DMS153 (cell line): ENCODE results near the gene ARL11.
"Not testable (repeated sequence)": the region's sequence is repeated elsewhere in the genome, so short reads cannot be mapped to it uniquely, and the experiment has no call there.

Experiments
- DNase-seq: peaks from one replicate; lab custom pipeline; 2025; lab: John Stamatoyannopoulos, UW

ARL11 gene

DNA sequence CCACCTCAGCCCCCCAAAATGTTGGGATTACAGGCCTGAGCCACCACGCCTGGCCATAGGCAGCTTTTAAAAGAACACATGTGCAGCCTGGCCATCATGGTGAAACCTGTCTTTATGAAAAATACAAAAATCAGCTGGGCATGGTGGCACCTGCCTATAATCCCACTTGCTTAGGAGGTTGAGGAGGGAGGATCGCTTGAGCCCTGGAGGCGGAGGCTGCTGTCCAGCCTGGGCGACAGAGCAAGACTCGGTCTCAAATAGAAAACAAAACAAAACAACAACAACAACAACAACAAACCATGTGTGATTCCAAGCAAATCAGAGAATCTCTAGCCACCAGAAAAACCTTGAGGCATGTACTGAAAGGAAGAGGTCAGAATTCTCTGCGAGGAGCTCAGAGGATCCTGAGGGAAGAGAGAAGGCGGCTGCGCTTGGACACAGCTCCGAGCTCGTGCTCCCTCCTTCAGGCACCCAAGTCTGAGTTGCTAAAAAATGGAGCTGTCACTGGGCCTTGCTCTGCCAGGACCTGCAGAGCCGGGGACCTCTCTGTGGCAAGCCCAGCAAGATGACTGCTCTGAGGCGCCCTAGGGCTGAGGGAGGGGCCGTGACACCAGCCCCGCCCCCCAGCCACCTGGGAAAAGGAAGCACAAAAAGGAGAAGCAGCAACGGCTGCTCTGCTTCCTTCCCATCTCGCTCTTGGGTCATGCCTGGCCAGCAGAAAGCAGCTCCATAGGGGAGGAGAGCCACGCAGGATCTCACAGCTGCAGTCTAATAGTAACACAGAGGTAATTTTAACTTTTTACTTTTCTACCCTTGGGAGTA is at the start of gene ARL11:
Gene ARL11 (plus strand): TSS at position 677 of the 822 bp plus-strand sequence. CDS start 1,941 bp downstream, outside the sequence.
- peak; percentile 55 for DNase-seq

DNA sequence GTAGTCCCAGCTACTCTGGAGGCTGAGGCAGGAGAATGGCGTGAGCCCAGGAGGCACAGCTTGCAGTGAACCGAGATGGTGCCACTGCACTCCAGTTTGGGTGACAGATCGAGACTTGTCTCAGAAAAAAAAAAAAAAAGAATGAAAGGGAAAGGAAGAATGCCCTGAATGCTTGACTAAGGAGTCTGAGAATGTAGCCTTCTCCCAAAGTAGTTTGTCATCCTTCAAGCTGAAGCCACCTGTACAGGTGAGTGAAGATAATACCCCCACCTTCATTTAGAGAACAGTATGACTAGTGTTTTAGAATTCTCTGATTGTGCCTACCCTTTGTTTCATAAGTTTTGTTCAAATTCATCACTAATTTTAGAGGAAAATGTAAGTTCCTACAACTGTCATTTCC is 48.8 kb upstream of the ARL11 start:
- DNase-seq, result no peak

DNA sequence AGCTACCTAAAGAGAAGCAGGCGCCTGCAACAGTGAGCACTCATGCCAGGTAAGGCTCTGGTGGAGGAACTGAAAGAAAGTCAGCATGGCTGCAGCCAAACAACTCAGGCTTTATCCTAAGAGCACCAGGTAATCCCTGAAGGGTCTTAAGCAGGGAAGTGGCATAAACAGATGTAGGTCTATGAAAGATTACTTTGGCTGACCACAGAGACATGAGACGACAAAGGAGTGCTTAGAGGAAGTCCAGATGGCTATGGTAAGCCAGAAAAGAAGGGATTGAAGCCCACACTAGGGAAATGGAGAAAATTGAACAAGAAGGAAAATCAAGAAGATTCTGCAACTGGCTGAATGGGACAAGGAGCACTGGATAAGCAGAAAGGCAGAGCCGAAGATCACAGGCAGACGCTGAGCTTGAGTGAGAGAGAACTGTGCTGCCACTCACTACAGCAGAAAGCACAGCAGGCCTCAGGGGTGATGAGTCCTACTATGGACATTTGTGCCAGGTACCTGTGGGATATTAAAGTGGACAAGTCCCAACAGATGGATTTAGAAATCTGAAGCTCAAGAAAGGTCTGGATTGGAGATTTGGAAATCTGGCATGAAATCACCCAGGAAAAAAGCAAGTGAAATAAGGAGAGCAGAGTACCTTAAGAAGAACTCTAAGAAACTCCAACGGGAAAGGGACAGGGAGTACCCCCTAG is 47.2 kb upstream of the ARL11 start:
- no peak for DNase-seq

DNA sequence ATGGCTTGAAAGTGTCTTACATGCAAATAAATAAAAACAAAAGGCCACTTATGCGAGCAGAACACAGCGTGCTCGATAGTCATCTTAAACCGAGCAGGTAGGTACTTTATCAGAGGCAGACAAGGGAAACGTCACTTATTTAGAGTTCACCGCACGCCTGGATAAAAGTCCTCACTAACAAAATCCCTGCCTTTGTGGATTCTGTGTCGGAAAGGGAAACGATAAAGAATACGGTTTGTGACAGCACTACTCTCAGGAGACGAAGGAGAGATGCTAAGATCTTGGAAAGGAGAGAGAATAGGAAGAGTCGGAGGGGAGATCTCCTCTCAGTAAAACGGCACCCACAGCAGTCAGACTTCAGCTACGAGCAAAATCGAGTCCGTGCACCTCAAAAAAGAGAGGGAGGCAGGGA is 43.5 kb upstream of the ARL11 start:
- no peak for DNase-seq

DNA sequence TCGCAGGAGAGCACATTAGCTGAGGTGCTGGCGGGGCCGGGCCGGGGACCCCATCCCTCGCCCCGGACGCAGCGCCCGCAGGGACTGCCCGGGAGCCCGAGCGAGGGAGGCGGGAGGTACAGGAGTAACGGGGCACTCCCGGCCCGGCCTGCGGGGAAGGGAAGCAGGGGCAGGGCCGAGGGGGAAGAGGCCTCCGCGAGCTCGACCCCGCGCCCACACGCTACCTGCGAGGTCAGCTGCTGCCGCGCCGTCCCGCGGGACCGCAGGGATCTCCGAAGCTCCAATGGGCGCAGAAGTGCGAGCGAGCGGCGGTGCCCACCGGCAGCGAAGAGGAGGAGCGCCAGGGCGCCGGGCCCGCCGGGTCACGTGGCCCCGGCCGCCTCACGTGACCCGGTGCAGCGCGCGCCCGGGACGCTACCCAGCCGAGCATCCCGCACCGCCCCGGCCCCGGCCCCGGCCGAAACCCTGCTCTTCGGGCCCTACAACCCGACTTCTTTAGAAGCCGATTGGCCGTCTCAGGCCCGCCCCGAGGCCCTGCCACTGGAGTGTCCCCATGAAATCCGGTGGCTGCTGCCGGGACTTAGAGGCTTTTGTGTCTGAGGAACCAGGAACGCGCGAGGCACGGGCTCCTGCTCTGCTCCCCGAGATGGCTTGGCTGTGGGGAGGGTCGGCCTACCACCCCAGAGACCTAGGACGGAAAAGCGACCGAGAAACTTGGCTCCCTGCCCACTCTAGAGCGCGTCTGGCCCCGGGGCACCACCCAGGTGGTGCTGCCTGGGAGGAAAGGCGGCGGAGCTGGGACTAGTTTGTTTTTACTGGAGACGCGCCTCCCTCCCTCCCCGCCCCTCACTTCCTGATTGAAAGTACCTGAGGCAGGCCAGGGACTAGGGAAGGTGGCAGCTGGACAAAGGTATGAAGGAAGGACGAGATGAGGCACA is 42.8 kb upstream of the ARL11 start, which contains the start of gene RCBTB1:
Gene RCBTB1 (minus strand): TSS at position 339 of the 938 bp plus-strand sequence. CDS start 18,279 bp downstream, outside the sequence.
- DNase-seq, result peak; percentile 71

DNA sequence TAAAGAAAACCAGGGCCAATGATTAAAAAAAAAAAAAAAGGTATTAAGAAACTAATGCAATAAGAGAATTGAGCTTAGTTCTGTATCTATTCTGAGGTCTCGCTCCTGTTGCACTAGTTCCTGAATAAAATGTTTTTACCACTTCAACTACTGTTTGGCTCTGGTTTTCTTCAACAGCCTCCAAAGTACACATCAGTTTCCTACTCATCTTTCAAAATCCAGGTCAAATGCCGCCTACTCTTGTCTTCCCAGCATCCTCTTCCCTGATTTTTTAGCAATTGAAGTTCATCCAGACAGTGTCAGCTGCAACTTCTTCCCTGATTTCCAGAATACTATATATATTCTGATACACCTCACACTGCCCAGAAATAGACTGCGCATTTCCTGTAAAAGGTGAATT is 41.6 kb upstream of the ARL11 start:
- DNase-seq, result no peak

DNA sequence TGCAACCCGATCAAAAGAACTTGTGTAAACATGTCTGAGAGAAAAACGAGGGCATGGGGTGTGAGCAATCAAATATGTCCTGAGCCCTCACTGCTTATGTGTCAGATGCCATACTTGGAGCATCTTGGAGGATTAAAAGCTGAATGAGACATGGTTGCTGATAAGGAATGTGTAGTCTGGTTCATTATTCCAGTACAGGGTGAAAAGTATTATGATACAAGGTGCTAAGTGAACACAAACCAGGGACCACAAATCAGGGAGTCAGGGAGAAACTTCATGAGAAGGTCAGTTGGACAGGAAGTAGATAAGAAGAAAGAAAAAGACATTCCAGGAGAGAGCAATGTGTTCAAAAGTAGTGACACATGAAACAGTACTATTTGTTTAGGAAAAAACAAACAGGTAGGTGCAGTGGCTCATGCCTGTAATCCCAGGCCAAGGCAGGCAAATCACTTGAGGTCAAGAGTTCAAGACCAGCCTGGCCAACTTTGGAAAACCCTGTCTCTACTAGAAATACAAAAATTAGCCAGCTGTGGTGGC is 40.9 kb upstream of the ARL11 start:
- DNase-seq, result no peak

DNA sequence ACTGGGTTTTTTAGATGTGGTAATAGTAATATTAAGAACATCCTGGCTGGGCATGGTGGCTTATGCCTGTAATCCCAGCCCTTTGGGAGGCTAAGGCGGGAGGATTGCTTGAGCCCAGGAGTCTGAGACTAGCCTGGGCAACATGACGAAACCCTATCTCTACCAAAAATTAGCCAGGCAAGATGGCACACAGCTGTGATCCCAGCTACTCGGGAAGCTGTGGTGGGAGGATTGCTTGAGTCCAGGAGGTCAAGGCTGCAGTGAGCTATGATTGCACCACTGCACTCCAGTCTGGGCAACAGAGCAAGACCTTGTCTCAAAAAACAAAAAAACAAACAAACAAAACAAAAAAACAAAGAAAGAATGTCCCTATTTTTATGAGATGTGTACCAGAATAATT is 37.6 kb upstream of the ARL11 start:
- DNase-seq, result not testable (repeated sequence)

DNA sequence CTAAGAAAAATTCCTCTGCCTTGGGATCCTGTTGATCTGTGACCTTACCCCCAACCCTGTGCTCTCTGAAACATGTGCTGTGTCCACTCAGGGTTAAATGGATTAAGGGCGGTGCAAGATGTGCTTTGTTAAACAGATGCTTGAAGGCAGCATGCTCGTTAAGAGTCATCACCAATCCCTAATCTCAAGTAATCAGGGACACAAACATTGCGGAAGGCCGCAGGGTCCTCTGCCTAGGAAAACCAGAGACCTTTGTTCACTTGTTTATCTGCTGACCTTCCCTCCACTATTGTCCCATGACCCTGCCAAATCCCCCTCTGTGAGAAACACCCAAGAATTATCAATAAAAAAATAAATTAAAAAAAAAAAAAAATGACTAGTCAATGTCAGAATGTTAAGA is 34.4 kb upstream of the ARL11 start:
- not testable (repeated sequence) for DNase-seq

DNA sequence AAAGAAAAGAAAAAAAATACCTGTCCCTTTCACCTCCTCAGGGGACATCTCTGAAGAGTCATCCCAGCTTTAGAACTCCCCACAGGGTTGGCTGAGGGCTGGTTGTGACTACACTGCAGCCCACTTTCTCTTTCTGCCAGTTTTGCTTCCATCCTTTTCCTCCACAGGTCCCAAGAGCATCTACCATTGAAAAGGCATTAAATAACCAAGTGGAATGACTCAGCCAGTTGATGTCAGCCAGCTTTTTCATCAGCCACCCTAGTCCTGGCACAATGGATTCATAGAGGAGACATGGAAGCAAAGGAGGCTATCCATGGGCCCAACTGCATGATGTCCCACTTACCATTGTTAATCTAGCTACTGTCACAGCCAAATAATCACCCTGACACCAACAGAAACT is 33.7 kb upstream of the ARL11 start:
- DNase-seq, result no peak

DNA sequence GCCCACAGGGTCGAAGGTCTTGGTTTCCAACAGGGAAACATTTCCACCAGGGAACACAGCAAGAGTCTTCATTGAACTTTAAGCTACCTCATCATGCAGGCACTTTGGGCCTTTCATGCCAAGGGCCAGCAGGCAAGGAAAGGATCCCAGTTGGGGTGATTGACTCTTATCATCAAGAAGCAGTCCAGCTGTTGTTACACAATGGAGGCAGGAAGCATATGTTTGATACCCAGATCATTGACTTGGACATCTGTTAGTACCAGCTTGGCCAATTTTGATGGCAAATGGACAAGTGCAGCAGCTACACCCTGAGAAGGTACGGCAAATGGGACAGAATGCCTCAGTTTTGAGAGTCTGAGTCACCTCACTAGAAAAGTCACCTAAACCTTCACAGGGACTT is 32.1 kb upstream of the ARL11 start:
- DNase-seq, result no peak

DNA sequence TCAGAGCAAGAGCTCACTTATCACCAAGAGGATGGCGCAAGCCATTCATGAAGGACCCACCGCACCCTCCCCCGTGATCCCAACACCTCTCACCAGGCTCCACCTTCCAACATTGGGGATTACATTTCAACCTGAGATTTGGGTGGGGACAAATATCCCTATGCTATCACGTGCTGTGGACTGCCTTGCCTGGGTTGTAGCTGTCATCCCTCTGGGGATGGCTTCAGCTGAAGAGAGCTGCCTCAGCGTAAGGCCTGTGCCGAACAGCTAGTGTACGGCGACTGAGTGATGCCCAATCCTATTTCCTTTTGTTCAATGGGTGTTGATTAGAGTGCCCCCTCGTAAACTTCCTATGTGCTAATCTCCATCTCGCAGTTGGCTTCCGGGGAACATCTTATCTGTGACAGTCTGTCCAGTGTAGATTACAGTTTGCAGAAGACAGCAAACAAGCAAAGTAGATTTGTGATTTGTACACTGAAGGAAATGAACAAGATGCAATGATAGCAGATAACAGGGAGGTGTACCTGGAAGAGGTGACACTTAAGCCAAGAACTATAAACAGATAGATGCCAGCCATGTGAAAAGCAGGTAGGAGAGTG is 31.2 kb upstream of the ARL11 start:
- no peak for DNase-seq

DNA sequence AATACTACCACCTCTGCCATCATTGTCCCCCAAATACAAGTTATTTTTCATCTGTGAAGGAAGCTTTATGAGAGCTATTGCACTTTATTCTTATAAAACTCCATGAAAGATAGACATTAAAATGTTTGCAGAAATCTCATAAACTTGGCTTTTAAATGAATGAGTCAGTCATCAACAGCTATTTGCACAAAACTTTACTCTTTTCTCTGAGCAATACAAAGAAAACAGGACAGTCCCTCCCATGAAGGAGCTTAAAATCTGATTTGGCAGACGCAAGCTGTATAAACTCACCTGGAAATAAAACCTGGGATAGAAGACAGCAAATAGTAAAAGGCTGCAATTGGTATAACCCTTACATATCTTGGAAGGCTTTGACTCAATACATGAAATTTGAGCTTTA is 26.3 kb upstream of the ARL11 start:
- no peak for DNase-seq

DNA sequence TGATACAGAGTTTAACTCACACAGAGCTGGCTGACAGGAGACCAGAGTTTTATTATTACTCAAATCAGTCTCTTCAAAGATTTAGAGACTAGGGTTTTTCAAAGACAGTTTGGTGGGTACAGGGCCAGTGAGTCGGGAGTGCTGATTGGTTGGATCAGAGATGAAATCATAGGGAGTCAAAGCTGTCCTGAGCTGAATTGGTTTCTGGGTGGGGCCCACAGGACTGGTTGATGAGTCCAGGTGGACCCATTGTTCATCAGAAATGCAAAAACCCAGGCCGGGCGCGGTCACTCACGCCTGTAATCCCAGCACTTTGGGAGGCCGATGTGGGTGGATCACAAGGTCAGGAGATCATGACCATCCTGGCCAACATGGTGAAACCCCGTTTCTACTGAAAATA is 25.7 kb upstream of the ARL11 start:
- DNase-seq, result not testable (repeated sequence)

DNA sequence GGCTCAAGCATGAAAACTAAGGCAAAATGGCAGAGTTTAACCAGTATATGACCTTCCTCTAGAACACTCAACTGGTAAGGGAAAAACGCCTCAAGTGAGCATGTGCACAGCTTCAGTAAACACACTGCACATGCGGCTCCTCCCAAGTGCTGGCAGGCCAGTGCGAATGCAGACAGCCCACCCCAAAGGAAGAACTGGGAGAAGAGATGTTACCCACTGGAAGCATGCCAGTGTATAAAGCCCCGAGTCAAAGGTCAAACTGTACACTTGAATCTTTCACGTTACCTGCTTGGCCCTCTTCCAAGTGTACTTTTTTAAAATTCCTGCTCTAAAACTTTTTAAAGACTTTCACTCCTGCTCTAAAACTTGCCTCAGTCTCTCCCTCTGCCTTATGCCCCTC is 23.7 kb upstream of the ARL11 start:
- no peak for DNase-seq

DNA sequence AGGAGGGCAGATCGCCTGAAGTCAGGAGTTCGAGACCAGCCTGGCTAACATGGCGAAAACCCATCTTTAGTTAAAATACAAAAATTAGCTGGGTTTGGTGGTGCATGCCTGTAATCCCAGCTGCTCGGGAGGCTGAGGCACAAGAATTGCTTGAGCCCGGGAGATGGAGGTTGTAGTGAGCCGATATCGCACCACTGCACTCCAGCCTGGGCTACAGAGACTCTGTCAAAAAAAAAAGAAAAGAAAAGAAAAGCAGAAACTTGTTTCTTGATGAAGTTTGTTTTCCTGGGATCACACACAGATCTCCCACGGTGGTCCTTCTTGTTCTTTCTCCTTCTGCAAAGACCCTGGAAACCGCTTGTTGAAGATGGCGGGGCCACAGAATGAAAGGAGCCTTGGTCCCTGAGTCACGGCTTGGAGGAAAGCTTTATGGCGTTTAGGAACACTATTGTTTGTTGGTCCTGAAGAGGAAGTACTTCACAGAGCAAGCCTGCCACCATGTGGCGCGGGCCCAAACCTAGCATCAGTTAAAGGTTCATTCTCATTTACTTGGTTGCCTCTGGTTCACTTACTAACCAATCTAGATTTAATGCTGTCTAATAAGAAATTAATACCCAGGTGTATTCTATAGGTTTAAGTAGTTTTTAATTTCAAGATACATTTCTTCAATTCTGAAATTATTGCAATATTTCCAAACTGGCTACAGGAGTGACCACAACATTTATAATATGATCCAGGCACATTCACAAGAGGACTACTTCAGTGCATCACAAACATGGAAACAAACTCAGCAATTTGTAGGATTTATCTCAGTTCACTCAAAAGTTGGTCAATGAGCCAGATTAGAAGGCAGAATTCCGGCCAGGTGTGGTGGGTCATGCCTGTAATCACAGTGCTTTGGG is 21.3 kb upstream of the ARL11 start:
- peak; percentile 82 for DNase-seq

DNA sequence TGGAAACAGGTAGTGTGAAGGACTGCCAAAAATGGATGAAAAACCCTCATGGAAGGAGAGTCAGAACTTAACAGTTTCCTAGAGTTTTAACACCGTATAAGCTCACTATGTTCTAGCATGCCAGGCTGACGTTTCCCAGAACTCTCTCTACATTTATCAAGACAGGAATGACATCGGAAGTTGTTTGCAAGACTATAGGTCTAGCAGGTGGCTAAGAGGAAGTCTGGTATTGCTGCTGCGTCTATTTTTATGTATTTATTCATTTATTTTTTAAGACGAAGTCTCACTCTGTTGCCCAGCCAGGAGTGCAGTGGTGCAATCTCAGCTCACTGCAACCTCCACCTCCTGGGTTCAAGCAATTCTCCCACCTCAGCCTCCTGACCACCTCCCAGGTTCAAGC is 20.5 kb upstream of the ARL11 start:
- no peak for DNase-seq

DNA sequence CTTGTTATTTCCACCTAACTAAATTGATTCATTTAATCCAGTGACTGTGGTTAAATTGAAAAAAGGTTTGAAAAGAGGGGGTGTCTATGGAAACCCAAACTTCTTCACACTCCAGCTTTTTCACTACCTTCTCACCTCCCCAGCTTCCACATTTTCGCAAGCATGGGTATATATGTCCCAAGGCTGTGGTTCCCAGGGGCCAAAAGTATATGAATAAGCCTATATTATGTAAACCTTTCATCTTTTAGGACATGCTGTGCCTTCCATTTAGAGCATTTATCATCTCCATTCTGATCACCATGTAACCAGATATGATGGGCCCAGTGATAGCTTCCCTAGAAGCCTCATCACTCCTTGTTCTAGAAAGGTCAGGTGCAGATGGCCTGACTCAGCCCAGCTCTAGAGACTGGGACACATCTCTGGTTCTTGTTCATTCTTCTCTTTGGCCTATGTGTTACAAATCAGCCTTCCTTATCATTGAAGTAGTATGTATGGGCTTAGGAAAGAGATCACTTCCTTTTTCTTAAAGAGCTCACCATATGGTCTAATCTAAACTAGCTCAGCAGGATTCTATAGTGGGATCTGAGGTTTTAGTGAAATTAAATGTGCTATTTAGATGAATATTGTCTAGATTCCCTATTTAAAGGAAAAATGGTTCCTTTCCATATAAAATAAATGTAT is 19.5 kb upstream of the ARL11 start:
- no peak for DNase-seq

DNA sequence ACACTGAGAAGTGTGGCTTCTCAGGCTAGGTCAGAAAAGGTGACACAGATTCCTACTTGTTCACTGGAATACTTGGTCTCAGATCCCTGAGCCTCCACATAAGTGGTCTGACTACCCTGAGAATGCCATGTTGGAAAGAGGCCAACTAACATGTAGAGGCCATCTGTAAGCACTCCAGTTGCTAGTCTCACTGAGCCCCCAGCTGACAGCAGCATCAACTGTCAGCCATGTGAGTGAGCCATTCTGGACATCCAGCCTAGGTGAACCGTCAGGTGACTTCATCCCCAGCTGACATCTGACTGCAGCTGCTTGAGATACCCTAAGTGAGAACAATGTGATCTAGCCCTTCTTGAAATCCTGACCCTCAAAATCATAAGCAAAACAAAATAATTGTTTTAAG is 18.1 kb upstream of the ARL11 start:
- peak; percentile 32 for DNase-seq

DNA sequence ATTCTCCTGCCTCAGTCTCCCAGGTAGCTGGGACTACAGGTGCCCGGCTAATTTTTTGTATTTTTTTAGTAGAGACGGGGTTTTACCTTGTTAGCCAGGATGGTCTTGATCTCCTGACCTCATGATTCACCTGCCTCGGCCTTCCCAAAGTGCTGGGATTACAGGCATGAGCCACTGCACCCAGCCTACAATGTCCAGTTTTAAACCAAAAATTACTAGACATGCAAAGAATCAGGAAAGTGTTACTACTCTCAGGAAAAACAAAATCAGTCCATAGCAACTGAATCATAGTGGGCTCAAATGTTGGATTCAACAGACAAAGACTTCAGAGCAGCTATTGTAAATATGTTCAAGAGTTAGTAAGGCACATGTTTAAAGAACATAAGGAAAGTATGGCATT is 16.3 kb upstream of the ARL11 start:
- DNase-seq, result not testable (repeated sequence)
